ENCODE results near the gene ANKRD24.
"Not testable (repeated sequence)": the region's sequence is repeated elsewhere in the genome, so short reads cannot be mapped to it uniquely, and the experiment has no call there.

Gene ANKRD24

DNA sequence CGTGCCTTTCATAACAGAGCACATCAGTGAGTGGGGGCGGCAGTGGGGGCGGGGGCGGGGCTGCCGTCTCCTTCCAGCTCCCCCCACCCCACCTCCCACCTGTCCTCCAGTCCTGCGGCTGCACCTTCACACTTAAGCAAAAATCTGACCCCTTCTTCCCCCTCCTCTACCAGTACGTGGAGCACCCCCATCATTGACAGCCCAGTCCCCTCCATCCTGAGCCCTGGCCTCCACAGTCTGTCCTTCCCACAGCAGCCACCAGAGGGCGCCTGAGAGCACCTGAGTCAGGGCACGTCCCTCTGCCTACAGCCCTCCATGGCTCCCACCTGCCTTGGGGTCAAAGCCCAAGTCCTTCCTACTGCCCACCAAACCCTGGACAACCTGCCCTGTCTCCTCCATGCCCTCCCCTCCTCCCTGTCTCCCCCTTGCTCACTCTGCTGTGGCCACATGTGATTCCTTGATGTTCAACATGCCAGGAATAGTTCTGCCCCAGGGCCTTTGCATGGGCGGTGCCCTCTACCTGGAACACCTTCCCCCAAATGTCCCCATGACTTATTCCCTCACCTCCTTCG, 50.9 kb downstream of the ANKRD24 start:
- DNase-seq: peak; percentile 8 to 41

DNA sequence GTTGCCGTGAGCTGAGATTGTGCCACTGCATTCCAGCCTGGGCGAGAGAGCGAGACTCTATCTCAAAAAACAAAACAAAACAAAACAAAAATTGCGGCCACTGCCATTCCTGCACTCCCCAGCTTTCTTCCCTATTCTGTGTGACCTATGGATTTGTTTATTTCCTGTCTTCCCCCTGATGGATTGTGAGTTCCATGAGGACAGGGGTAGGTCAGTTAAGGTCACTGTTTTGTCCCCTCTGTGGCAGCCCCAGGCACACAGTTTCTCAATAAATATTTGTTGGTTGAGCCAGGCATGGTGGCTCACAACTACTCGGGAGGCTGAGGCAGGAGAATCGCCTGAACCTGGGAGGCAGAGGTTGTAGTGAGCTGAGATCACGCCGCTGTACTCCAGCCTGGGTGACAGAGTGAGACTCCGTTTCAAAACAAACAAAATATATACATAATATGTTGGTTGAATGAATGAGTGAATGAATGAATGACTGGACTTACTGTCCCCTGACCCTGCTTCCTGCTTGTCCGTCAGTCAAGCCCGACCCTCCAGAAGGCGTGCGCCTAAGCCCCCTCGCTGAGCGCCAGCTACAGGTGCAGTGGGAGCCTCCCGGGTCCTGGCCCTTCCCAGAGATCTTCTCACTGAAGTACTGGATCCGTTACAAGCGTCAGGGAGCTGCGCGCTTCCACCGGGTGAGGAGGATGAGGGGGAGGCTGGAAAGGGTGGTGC, 51.8 kb downstream of the ANKRD24 start:
- no peak for DNase-seq

DNA sequence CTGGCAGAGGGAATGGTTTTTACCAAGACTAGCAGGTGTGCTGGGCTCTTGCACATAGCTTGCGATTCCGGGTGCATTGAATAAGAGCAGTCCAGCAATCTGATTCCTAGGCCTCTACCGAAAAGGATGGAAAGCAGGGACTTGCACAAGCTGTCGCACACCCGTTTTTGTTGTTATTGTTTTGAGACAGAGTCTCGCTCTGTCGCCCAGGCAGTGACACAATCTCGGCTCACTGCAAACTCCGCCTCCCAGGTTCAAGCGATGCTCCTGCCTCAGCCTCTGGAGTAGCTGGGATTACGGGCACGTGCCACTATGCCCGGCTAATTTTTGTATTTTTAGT, 52.3 kb downstream of the ANKRD24 start:
- no peak for DNase-seq

DNA sequence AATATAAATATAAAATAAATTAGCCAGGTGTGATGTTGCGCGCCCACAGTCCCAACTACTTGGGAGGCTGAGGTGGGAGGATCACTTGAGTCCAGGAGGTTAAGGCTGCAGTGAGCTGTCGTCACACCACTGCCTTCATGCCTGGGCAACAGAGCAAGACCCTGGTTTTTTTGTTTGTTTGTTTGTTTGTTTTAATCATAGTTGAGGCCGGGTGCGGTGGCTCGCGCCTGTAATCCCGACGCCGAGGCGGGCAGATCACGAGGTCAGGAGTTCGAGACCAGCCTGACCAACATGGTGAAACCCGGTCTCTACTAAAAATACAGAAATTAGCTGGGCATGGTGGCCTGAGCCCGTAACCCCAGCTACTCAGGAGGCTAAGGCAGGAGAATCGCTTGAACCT, 55.0 kb downstream of the ANKRD24 start:
- not testable (repeated sequence) for DNase-seq

DNA sequence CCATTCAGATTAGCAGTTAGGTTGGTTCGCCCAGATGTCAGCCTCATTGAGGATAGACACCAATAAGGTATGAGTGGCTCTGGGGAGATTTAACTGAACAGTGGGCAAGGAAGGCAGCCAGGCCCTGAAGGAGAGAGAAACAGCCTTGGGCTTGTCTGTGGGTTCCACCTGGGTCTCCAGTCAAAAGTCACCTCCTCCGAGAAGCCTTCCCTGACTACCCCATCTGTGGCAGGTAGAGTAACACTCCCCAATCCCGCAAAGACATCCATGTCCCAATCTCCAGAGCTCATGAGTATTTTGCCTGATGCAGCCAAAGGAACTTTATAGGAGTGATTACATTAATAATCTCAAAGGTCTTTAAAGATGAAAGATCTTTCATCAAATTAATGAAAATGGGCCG, 56.3 kb downstream of the ANKRD24 start:
- DNase-seq: no peak

DNA sequence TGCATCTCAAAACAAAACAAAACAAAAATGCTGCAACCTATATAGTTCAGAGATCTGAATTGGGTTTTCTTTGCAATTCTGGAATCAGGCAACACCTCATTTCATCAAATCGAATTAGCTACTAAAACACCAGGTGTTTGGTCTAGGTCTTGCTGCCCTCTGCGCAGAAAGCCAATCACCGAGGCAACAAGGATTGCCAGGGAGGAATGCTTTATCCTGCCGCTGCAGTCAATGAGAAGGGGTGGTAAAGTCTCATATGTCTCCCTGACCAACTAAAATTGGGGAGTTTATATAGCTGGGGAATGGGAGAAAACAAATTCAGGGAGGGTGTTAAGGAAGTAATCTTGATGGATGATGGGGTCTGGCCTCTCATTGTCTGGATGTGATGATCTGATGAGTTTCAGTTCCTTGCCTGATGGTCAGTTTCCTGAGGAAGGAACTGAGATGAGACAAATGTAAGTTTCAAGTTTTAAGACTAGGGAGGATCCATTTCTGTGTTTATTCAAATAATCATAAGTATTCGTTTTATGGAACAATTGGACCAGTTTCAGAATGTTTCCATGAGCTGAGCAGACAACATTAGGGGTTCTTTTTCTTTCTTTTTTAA, 59.4 kb downstream of the ANKRD24 start:
- no peak for DNase-seq

DNA sequence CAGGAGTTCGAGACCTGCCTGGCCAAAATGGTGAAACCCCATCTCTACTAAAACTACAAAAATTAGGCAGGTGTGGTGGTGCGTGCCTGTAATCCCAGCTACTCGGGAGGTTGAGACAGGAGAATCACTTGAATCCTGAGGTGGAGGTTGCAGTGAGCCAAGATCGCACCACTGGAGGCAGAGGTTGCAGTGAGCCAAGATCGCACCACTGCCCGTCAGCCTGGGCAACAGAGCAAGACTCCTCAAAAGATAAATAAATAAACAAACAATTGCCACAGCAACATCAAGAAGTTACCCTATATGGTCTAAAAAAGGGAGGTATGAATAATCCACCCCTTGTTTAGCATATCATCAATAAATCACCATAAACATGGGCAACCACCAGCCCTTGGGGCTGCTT, 63.4 kb downstream of the ANKRD24 start:
- DNase-seq: not testable (repeated sequence)

DNA sequence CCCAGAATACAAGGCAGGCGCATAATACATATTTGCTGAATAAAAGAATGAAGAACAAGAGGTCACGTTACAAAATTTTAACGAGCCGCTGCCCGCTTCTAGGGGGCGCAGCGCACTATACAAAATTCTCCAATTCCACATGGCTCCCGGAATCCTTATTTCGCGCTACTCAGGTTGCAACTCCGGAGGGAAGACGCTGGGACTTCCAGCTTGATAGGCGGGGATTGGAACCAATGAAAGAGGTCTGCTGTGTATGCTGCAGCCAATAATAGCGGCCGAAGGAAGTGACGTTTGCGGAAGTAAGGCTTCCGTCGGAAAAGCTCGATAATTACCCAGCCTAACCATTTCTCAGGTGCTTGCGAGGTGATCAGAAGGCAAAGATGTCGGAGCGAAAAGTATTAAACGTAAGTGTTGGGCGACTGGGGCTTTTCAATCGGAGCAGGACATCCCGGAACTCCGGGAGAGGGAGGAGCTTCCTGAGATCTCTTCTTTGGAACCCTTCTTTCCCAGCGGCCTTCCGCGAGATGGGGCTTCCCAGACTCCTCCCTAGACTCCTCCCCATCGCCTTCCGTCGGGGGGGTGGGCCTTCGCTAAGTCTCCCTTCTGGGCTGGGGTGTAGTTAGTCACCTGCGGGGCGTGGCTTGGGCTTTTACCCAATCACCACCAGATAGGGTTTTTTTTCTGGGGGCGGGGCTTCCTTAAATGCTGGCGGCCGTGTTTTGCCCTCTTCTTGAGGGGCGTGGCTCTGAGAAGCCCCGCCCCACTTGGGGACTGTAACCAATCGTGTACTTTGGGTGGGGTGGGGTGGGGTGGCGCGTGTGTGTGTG, 64.5 kb downstream of the ANKRD24 start, which contains the start of gene YJU2:
Gene YJU2 (plus strand): TSS at position 314 of the 827 bp plus-strand sequence. CDS start 67 bp downstream, at position 381.
- DNase-seq: peak; percentile 95

DNA sequence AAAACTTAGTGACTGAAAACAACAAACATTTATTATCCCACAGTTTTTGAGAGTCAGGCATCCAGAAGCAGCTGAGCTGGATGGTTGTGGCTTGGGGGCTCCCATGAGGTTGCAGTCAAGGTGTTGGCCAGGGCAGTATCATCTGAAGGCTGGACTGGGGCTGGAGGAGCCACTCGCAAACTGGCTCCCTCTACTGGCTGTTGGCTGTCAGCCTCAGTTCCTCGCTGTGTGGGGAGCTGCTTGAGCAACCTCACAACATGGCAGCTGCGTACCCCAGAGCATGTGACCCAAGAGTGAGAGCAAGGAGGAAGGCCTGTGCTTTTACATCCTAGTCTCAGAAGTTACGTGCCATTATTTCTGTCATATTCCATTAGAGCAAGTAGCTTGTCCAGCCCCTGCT, 74.1 kb downstream of the ANKRD24 start:
- DNase-seq: no peak

DNA sequence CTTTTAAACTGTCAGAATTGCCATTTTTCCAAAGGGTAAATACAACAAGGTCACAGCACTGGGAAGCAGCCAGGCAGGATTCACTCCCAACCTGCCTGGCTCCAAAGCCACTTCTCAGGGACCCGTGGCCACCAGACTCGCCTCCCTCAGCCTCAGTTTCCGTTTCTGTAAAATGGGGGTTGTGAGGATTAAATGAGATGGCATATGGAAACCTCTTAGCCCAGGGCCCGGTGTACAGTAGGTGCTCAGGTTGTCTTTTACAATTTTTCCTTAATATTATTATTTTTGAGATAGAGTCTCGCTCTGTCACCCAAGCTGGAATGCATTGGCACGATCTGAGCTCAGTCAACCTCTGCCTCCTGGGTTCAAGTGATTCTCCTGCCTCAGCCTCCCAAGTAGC, 74.5 kb downstream of the ANKRD24 start:
- no peak for DNase-seq

DNA sequence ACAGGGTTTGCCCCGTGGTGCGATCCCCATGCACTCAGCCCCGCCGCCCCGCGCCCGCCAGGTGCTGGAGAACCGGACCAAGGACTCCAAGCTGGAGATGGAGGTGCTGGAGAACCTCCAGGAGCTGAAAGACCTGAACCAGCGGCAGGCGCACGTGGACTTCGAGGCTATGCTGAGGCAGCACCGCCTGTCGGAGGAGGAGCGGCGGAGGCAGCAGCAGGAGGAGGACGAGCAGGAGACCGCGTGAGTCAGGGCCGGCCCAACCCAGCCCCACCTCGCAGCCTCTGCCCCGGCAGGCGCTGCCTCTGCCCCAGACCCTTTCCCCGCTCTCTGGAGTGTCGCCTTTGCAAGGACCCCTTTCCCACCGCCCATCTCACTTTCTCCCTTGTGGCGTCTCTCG, 75.7 kb downstream of the ANKRD24 start:
- no peak for DNase-seq

DNA sequence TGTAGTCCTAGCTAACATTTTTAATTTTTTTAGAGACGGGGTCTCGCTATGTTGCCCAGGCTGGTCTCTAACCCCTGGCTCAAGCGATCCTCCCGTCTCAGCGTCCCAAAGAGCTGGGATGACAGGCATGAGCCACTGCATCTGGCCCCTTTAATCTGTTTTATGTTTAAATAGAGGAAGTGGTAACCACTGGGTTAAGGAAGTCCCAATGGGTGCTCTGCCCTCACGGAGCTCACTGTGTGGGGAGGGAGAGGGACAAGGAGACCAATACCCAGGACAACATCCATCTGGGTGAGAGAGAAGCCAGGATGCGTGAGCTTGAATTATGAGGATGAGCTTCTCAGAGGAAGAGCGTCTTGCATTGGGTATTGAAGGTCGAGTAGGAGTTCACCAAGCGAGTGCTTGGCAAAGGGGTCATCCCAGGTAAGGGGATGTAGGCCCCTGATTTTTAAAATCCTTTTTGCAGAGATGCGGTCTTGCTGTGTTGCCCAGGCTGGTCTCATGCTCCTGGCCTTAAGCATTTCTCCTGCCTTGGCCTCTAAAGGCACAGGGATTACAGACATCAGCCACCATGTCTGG, 78.2 kb downstream of the ANKRD24 start:
- no peak for DNase-seq

DNA sequence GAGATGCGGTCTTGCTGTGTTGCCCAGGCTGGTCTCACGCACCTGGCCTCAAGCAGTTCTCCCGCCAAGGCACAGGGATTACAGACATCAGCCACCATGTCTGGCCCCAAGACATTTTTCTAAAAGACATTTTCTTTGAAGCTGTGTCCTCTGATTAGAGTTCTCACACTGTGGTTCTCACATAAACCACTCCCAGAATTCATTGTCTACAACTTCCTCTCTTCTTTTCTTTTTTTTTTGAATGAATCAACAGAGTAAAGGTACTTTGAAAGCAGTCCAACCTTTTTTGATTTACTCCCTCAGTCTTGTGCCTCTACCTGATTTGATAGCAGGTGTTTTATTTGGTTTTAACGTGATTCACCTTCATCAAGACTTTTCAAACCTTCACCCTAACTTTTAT, 82.3 kb downstream of the ANKRD24 start:
- no peak for DNase-seq

DNA sequence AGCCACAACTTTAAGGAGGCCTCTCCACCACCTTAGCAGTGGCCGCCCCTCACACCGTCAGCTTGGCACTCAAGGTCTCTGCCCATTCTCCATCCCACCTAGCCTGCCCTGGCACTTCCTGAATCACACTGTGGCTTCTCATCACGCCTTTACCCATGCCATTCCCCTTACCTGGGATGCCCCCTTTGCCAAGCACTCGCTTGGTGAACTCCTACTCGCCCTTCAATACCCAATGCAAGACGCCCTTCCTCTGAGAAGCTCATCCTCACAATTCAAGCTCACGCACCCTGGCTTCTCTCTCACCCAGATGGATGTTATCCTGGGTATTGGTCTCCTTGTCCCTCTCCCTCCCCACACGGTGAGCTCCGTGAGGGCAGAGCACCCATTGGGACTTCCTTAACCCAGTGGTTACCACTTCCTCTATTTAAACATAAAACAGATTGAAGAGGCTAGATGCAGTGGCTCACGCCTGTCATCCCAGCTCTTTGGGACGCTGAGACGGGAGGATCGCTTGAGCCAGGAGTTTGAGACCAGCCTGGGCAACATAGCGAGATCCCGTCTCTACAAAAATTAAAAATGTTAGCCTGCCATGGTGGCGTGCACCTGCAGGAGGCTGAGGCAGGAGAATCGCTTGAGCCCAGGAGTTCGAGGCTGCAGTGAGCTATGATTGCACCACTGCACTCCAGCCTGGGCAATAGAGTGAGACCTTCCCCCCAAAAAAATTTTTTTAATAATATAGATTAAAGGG, 83.9 kb downstream of the ANKRD24 start:
- DNase-seq: no peak

DNA sequence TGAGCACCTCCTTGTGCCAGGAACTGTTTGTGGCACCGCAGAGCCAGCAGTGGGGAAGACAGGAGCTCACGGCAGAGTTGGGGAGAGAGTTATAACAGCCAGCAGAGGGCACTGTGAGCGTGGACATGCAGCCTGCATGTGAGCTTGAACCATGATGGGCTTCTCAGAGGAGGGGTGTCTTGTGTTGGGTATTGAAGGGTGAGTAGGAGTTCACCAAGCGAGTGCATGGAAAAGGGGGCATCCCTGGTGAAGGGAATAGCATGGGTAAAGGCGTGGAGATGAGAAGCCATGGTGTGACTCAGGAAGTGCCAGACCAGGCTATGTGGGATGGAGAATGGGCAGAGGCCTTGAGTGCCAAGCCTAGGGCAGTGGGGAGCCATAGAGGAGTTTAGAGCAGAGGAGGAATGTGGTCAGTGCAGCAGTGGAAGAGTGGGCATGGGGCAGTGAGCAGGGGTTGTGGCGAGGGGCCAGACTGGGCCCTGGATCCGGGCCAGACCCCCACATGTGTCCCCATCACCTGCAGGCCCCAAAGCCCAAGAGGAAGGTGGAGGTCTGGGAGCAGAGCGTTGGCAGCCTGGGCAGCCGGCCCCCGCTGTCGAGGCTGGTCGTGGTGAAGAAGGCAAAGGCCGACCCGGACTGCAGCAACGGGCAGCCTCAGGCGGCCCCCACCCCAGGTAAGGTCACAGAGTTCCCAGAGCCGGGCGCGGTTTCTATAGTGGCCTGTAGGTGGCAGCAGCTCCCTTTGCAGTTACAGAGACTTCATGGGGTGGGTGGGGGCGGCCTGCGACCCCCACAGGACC, 84.8 kb downstream of the ANKRD24 start:
- DNase-seq: no peak

DNA sequence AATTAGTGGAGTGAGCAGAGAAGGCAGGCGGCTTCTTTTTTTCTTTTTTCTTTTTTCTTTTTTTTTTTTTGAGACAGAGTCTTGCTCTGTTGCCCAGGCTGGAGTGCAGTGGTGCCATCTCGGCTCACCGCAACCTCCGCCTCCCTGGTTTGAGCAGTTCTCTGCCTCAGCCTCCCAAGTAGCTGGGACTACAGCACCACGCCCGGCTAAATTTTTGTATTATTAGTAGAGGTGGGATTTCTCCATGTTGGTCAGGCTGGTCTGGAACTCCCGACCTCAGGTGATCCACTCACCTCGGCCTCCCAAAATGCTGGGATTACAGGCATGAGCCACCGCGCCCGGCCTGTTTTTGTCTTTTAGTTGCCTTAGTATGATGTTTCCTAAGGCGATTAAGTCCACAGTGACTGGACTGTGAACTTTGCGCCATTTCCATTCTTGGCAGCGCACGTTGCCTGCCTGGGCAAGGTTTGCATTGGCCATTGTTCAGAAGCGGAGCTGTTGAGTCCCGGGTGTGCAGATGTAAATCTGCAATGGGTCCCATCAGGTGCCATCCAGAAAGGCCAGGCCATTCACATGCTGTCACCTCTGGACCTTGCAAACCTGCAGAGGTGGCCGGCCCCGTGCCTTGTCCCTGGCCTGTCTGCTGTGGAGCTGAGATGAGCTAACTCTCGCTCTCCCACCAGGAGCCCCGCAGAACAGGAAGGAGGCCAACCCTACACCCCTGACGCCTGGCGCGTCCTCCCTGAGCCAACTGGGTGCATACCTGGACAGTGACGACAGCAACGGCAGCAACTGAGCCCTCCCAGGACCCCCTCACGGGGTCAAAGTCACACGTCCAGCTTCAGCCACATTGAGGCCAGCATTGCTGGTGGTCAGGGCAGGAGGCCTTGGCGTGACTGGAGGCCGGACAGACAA, 85.7 kb downstream of the ANKRD24 start:
- DNase-seq: no peak

DNA sequence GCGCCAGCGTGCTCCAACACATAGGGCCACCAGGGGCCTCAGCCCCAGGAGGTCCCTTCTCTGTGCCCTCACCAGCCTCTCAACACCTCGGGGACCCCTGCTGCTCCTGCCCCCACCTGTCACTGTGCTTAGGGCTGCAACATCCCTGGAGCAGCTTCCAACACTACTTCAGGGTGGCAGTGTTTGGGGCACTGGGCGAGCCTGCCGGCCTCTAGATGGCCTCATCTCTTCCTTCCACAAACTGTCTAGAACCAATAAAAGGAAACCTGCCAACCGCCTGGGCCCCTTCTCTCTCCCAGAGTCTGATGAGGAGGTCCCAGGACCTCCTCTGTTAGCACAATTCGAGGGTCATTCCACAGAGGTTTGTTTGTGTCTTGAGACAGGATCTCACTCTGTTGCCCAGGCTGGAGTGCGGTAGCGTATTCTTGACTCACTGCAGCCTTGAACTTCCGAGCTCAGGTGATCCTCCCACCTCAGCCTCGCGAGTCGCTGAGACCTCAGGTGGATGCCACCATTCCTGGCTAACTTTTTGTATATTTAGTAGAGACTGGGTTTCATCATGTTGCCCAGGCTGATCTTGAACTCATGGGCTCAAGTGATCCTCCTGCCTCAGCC, 86.4 kb downstream of the ANKRD24 start:
- no peak for DNase-seq

DNA sequence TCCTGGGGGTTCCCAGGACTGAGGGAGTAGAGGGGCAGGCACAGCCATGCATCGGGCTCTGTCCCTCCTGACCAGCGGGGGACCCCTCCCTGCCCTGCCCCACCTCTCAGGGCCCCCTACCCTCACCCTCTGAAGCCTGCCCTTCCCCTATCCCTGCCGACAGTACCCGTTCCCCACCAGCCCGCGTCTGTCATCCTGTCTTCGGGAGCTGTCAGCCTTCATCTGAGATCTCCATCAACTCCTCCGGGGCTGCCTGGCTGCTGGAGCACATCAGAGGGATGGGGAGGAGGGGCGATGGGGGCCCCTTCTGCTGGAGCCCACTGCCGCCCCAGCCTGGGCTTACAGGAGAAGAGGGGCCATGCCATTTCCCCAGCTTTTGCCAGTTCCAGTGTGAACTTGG, 90.4 kb downstream of the ANKRD24 start:
- no peak for DNase-seq

DNA sequence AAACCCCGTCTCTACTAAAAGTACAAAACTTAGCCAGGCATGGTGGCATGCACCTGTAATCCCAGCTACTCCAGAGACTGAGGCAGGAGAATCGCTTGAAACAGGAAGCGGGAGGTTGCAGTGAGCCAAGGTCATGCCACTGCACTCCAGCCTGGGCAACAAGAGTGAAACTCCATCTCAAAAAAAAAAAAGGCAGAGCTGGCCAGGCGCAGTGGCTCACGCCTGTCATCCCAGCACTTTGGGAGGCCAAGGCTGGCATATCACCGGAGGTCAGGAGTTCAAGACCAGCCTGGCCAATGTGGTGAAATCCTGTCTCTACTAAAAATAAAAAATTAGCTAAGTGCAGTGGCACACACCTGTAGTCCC, 91.8 kb downstream of the ANKRD24 start:
- DNase-seq: not testable (repeated sequence)
